Uterus (tissue), 2 donors: ENCODE measurements around the gene GLIS2.

Experiments
- POLR2A ChIP-seq, 2 donors: fragments of 450-650 bp; IDR thresholded peaks; one replicate each; pipeline ENCODE4 v1.6.1; 2016; ENCODE audit warnings: antibody characterized with exemption in 2 of 2, mild to moderate bottlenecking in 1 of 2, moderate library complexity in 1 of 2
- TF ChIP-seq, protein P1 (sequence below), 4 experiments: fragments of 200-600 bp in 2 of 4; fragments of 450-650 bp in 2 of 4; sonication (generic) in 2 of 4; IDR thresholded peaks; one replicate each; pipeline ENCODE4 v1.5.1; 2016 to 2019; ENCODE audit warnings: antibody characterized with exemption in 4 of 4, mild to moderate bottlenecking in 2 of 4, moderate library complexity in 1 of 4

DNA sequence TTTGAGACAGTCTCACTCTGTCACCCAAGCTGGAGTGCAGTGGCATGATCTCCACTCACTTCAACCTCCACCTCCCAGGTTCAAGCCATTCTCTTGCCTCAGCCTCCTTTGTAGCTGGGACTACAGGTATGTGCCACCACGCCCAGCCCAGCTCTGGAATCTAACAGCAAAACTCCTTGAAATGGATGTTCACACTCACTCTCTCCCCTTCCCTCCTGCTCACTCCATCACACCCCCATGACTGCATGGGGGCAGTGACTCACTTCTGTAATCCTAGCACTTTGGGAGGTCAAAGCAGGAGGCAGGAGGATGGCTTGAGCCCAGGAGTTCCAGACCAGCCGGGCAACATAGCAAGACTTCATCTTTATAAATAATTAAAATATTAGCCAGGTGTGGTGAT is 31.9 kb upstream of the GLIS2 start:
- TF ChIP-seq, protein P1, sequence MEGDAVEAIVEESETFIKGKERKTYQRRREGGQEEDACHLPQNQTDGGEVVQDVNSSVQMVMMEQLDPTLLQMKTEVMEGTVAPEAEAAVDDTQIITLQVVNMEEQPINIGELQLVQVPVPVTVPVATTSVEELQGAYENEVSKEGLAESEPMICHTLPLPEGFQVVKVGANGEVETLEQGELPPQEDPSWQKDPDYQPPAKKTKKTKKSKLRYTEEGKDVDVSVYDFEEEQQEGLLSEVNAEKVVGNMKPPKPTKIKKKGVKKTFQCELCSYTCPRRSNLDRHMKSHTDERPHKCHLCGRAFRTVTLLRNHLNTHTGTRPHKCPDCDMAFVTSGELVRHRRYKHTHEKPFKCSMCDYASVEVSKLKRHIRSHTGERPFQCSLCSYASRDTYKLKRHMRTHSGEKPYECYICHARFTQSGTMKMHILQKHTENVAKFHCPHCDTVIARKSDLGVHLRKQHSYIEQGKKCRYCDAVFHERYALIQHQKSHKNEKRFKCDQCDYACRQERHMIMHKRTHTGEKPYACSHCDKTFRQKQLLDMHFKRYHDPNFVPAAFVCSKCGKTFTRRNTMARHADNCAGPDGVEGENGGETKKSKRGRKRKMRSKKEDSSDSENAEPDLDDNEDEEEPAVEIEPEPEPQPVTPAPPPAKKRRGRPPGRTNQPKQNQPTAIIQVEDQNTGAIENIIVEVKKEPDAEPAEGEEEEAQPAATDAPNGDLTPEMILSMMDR (IDR thresholded peaks at IDR 0.05) = no peak
- no peak for TF ChIP-seq POLR2A (IDR thresholded peaks at IDR 0.05)
